ENCODE results near the gene UFD1. TPM values are rescaled to one million over a fixed set of nuclear protein-coding genes. Genes with fewer than 3 reads are reported as not detected.

Gene UFD1
- total and polyA plus RNA-seq, 9 of the 15 experiments (the other 6 are each of a cell fraction or from before 2014, with no cell fraction given), result 238 to 645 (median 363) TPM

- TF ChIP-seq ZNF124 (CRISPR knock-in tag; IDR thresholded peaks at IDR 0.05) (no peak), HDAC2 (IDR thresholded peaks at IDR 0.05) (no peak), KAT8 (IDR thresholded peaks at IDR 0.05; ENCODE audit: low read depth) (no peak), RREB1 (CRISPR knock-in tag; IDR thresholded peaks at IDR 0.05) (no peak), TEAD2 (tag; IDR thresholded peaks at IDR 0.05) (no peak), ZBTB26 (CRISPR knock-in tag; IDR thresholded peaks at IDR 0.05) (no peak), ASH1L (IDR thresholded peaks at IDR 0.05; ENCODE audit: borderline replicate concordance, low read depth, partially characterized antibody) (no peak)
Measured at GRCh38 chr22:19434829-19435580, 44.0 kb downstream of the UFD1 start (continued).
